GM12892 (cell line): Measurements from ENCODE around the gene CGB8.
"Not testable (repeated sequence)": the region's sequence is repeated elsewhere in the genome, so short reads cannot be mapped to it uniquely, and the experiment has no call there.

ENCODE experiments used
- POLR2A ChIP-seq: IDR thresholded peaks from 2 replicates; pipeline ENCODE4 v1.6.1; 2011; ENCODE audit warnings: low read depth, low read length, control low read depth
- POLR2AphosphoS5 ChIP-seq: IDR thresholded peaks from 2 replicates; pipeline ENCODE4 v1.6.1; 2011; ENCODE audit warnings: low read depth, low read length, control low read depth
- TAF1 ChIP-seq: IDR thresholded peaks from 2 replicates; pipeline ENCODE4 v1.6.1; 2011; ENCODE audit warnings: low read depth, mild to moderate bottlenecking, control low read depth, low read length, borderline replicate concordance

GRCh38 chr19:49025599-49025998 lies 23.3 kb downstream of the CGB8 start:
- TF ChIP-seq TAF1, POLR2A, POLR2AphosphoS5: not testable (repeated sequence)
